Activated CD8-positive, alpha-beta memory T cell treated with anti-CD3 and anti-CD28 coated beads, Interleukin-2, amount 10 ng/mL, durations not matched to agents 7 days and 5 days (primary cell): ENCODE results near the gene SPACA5. TPM values are rescaled to one million over a fixed set of nuclear protein-coding genes. Genes with fewer than 3 reads are reported as not detected.
"Not testable (repeated sequence)": the region's sequence is repeated elsewhere in the genome, so short reads cannot be mapped to it uniquely, and the experiment has no call there.

Experiments
- ATAC-seq: fragments of 150-1000 bp; cut with Tn5 transposase; one replicate; pipeline ENCODE4 v1.10.0; 2021; ENCODE audit warnings: moderate library complexity
- CTCF ChIA-PET: fragments of 350-600 bp; sonication (Branson Sonifier 250); formaldehyde crosslinking; loops from one replicate; lab custom pipeline; 2021; ENCODE audit warnings: antibody characterized with exemption; lab: Charles Lee
- DNase-seq: peaks from one replicate; pipeline ENCODE4 v3.0.0-alpha.2; 2020
- H3K27ac Mint-ChIP-seq: one replicate; pipeline ENCODE4 v1.8.0; 2021; ENCODE audit warnings: mild to moderate bottlenecking, mixed read lengths
- H3K27me3 Mint-ChIP-seq: one replicate; pipeline ENCODE4 v1.8.0; 2021; ENCODE audit warnings: mixed read lengths
- H3K36me3 Mint-ChIP-seq: one replicate; pipeline ENCODE4 v1.8.0; 2021; ENCODE audit warnings: mild to moderate bottlenecking, mixed read lengths
- H3K4me1 Mint-ChIP-seq: one replicate; pipeline ENCODE4 v1.8.0; 2021; ENCODE audit warnings: mixed read lengths
- H3K4me3 Mint-ChIP-seq: one replicate; pipeline ENCODE4 v1.8.0; 2021; ENCODE audit warnings: mild to moderate bottlenecking, moderate library complexity, mixed read lengths
- H3K9me3 Mint-ChIP-seq: one replicate; pipeline ENCODE4 v1.8.0; 2022; ENCODE audit warnings: low read depth, mixed read lengths
- total RNA-seq, 2 experiments: library from RNA; stranded (reverse); gene quantifications; one replicate each; pipeline ENCODE4 v1.2.3, GENCODE V29; 2021

The SPACA5 gene
- total RNA-seq, 2 experiments from 2014 or later = not detected

DNA sequence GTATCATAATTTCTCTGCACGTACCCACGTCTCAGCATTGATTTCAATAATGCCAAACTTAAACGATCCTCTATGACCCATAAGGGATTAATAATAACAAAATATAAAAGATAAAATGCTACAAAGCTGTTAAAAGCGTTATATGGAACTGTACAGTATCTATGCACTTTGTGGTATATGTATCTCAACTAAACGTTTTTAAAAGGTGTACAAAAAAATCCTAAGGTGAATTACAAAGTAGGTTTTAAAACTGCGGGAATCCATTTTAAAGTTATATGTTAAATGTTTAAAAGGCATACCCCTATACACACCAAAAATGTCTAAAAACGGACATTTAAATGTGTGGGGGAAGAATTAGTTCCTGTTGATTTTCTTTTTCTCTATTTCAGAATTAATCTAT is 3.9 kb upstream of the SPACA5 start:
- Mint-ChIP-seq H3K27ac (no peak overlapping the region), H3K36me3 (peaks cover 35% of the 10 kb centered on the region), H3K27me3 (no peaks in the 10 kb centered on the region), H3K4me3 (peak overlapping the region; percentile 90), H3K9me3 (peaks cover 2% of the 10 kb centered on the region), H3K4me1 (peaks cover 18% of the 10 kb centered on the region)
- ATAC-seq (no peak), DNase-seq (no peak)
- CTCF ChIA-PET = no interaction called here

DNA sequence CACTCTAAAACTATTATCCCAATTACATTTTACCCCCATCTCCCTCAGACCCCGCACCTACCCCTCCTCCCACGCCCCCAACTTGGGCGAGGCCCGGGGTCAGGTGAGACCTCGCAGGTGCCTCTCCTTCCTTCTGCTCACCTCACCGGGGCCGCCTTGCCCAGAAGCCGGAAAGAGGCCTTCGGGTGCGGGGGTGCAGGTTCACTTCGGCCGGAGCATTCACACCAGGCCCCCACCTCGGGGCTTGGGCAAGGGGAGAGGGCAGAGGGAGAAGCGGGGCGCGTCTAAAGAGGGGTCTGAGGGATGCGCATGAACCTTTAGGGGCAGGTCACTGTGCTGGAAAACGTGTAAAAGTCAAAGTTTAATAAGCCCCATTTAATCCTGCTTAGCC is 3.4 kb upstream of the SPACA5 start:
- H3K4me1 Mint-ChIP-seq = peaks cover 18% of the 10 kb centered on the region
- peak; percentile 45 for DNase-seq
- peaks cover 31% of the 10 kb centered on the region for H3K36me3 Mint-ChIP-seq
- peak overlapping the region; percentile 97 for H3K27ac Mint-ChIP-seq
- CTCF ChIA-PET = no interaction called here
- H3K27me3 Mint-ChIP-seq = no peaks in the 10 kb centered on the region
- peak overlapping the region; percentile 90 for H3K4me3 Mint-ChIP-seq
- ATAC-seq = peak; percentile 22
- peaks cover 2% of the 10 kb centered on the region for H3K9me3 Mint-ChIP-seq

DNA sequence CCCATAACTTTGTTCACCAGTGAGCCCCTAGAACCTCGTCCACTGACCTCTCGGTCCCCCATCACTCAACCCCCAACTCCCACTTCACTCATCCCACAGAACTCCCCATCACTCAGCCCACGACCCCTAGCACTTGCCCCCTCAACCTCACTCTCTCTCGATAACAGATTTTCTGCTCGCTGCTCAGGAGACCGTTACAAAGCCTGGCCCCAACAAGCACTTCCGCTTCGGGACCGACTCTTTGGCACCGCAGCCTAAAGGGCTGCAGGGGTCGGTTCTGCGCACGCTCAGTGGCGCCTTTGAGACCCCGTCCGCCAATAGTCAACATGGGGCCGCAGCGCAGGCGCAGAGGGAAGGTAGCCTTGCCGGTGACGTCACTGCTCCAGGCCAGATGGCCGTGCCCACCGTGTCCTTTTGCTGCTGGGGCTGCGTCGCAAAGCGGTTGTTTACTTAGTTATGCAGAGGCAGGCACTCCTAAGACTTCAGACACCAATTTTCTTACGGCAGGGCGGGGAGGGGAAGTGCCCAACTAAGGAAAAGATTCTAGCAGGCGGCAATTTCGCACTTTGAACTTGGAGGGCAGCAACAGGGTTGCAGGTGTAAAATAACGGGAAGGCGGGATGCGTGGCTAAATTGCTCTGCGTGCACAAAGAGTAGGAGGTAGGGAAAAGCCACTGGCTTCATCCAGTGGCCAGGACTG is 2.9 kb upstream of the SPACA5 start, which contains the start of gene ZNF182:
TSS of gene ZNF182 (minus strand) at position 232 of the 700 bp plus-strand sequence. CDS start 1,380 bp downstream, outside the sequence.
- peaks cover 2% of the 10 kb centered on the region for H3K9me3 Mint-ChIP-seq
- H3K4me1 Mint-ChIP-seq = peaks cover 18% of the 10 kb centered on the region
- H3K36me3 Mint-ChIP-seq = peaks cover 27% of the 10 kb centered on the region
- DNase-seq (peak; percentile 95), ATAC-seq (peak; percentile 98)
- no peaks in the 10 kb centered on the region for H3K27me3 Mint-ChIP-seq
- peak within 1 kb of the TSS; percentile 90 for H3K4me3 Mint-ChIP-seq
- peak within 1 kb of the TSS; percentile 97 for H3K27ac Mint-ChIP-seq
- CTCF ChIA-PET = no interaction called here

DNA sequence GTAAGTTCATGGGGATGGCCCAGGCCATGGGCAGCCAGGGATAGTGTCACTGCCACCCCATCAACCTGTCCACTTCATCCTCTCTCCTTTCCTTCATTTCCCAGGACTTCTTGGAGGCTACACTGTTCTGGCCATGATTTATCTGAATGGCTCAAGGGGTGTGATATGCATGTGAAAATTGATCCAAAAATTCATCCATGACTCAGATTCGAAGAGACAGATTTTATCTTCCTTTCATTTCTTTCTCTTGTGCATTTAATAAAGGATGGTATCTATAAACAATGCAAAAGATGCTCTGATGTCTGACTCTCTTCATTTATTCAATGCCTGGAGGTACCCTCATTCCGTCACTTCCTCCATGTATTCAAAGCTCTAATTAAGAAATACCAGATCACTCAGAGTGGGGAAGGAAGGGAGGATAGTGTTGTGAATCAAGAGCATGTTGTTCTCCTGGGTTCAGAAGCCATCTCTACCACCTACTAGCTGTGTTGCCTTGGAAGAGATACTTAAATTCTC is 2.7 kb downstream of the SPACA5 start:
- ATAC-seq, DNase-seq, H3K27ac Mint-ChIP-seq, H3K4me3 Mint-ChIP-seq, CTCF ChIA-PET, H3K27me3 Mint-ChIP-seq, H3K36me3 Mint-ChIP-seq, H3K4me1 Mint-ChIP-seq, H3K9me3 Mint-ChIP-seq: not testable (repeated sequence)

DNA sequence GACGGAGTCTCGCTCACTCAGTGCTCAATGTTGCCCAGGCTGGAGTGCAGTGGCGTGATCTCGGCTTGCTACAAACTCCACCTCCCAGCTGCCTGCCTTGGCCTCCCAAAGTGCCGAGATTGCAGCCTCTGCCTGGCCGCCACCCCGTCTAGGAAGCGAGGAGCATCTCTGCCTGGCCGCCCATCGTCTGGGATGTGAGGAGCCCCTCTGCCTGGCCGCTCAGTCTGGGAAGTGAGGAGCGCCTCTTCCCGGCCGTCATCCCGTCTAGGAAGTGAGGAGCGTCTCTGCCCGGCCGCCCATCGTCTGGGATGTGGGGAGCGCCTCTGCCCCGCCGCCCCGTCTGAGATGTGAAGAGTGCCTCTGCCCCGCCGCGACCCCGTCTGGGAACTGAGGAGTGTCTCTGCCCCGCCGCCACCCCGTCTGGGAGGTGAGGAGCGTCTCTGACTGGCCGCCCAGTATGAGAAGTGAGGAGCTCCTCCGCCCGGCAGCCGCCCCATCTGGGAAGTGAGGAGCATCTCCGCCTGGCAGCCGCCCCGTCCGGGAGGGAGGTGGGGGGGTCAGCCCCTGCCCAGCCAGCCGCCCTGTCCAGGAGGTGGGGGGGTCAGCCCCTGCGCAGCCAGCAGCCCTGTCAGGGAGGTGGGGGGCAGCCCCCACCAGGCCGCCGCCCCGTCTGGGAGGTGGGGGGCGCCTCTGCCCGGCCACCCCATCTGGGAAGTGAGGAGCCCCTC is 10.0 kb downstream of the SPACA5 start:
- H3K36me3 Mint-ChIP-seq, H3K27me3 Mint-ChIP-seq, ATAC-seq, DNase-seq, H3K9me3 Mint-ChIP-seq, H3K4me3 Mint-ChIP-seq, H3K4me1 Mint-ChIP-seq, CTCF ChIA-PET, H3K27ac Mint-ChIP-seq: not testable (repeated sequence)

DNA sequence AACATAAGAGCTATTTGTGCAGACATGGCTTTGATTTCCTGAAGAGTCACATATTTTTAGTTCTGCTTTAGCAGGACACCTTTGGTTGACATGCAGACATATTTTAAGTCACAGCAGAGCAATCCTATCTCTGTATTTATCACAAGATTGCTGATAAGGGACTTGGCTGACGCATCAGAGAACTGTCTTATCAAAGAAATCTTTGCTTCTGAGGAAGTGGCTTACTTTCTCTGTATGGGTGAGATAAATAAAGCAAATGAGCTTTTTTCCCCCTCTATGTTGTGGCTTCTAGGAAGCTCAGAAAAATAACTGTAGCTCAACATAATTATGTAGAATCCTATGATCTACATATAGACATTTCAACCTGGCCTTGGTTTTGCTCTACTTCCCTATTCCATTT is 13.1 kb downstream of the SPACA5 start:
- ATAC-seq = peak; percentile 47
- H3K36me3 Mint-ChIP-seq, H3K4me3 Mint-ChIP-seq, H3K27me3 Mint-ChIP-seq, H3K9me3 Mint-ChIP-seq, H3K27ac Mint-ChIP-seq, H3K4me1 Mint-ChIP-seq, CTCF ChIA-PET, DNase-seq: not testable (repeated sequence)

DNA sequence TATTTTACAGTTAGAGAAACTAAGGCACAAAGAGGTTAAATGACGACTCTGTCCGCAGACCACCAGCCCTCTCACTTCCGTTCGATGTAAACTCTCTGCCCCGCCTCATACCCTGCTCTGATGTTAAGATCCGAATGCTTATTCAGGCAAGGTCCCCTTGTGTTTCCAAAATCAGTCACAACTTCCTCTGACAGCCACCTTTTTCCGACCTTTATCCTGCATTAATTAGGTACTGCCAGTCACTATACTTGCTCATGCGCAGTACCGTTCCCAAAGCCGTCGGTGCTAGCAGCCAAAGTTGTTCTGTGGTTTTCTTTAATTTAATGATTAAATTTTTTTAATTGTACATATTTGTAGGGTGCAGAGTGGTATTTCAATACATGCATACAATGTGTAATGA is 13.7 kb downstream of the SPACA5 start:
- H3K4me1 Mint-ChIP-seq, H3K36me3 Mint-ChIP-seq, H3K27me3 Mint-ChIP-seq, H3K9me3 Mint-ChIP-seq: not testable (repeated sequence)
- DNase-seq = peak; percentile 46
- H3K27ac Mint-ChIP-seq = peak overlapping the region; percentile 56
- CTCF ChIA-PET = interaction anchor here (1.4 kb wide), 1 partner anchor 188 kb away, joined by 3 read pairs; no protein-coding TSS in a partner anchor
- peak; percentile 68 for ATAC-seq
- H3K4me3 Mint-ChIP-seq = peak overlapping the region; percentile 32

DNA sequence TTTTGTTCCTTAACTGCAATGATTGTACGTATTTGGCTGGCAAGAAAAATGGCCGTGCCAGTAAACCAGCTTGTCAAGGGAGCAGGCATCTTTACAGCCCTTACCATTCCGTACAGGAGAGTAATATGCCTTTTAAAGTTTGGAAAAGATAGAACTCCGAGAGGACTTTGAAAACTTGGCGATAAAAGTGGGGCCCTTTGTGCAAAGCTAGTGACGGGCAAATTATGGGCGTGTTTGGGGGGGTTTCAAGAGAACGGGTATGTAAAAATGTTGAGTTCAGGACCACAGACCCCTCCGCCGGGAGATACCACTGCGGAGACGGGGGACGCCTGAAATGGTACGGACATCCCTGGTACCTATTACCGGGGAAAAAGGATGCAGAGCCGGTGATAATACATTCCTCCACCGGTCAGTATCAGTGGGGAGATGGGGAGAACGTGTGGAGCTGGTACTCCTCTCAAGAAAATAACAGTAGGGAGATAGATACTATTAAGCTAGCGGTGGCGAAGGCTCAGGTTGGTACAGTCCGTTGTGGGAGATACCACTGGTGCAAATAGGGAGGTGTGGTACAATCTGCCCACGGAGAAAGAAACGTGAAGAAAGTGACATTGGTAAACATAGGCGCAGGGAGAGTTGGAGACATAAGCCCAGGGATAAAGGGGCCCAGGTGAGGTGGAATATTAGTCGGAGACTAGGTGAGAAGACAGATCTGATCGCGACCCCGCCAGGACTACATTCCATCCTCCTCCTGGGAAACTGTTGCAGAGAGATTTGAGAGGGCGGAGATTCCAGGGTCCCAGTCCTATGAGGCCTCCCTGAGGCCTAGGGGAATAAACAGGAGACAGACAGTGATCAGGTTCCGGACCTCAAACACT is 14.5 kb downstream of the SPACA5 start:
- CTCF ChIA-PET = interaction anchor here (1.4 kb wide), 1 partner anchor 189 kb away, joined by 3 read pairs; no protein-coding TSS in a partner anchor
- Mint-ChIP-seq H3K27ac (peak overlapping the region; percentile 92), H3K4me3 (peak overlapping the region; percentile 83), H3K36me3 (peaks cover 2% of the 10 kb centered on the region), H3K9me3 (no peaks in the 10 kb centered on the region), H3K4me1 (peaks cover 6% of the 10 kb centered on the region), H3K27me3 (no peaks in the 10 kb centered on the region)
- ATAC-seq (peak; percentile 66), DNase-seq (peak; percentile 70)

DNA sequence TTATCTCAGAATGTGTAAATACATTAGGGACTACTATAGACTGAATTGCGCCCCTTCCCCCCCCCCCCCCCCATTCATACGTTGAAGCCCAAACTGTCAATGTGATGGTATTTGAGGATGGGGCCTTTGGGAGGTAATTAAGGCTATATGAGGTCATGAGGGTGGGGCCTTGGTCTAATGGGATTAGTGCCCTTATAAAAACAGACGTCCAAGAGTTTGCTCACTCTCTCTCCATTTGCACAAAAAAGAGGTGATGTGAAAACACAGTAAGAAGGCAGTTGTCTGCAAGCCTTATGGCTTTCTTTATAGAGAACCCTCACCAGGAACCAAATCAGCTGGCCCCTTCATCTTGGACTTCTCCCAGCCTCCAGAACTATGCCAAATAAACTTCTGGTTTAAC is 15.3 kb downstream of the SPACA5 start:
- no peaks in the 10 kb centered on the region for H3K9me3 Mint-ChIP-seq
- H3K4me1 Mint-ChIP-seq = peaks cover 10% of the 10 kb centered on the region
- CTCF ChIA-PET = no interaction called here
- H3K27ac Mint-ChIP-seq = no peak overlapping the region
- no peak overlapping the region for H3K4me3 Mint-ChIP-seq
- DNase-seq (no peak), ATAC-seq (no peak)
- H3K36me3 Mint-ChIP-seq = peaks cover 2% of the 10 kb centered on the region
- no peaks in the 10 kb centered on the region for H3K27me3 Mint-ChIP-seq

DNA sequence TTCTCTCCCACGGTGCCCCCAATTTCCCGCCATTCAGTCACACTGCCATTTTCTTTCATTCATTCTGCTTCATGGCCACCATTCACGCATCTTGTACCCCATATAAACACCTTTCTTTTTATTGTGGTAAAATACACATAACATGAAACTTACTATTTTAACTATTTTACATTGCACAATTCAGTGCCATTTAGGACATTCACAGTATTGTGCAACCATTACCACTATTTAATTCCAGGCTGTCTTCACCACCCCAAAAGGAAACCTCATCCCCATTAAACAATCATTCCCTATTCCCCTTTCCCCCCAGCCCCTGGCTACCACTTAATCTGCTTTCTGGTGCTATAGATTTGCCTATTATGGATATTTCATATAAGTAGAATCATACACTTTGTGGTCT is 15.9 kb downstream of the SPACA5 start:
- Mint-ChIP-seq H3K27me3 (no peaks in the 10 kb centered on the region), H3K9me3 (no peaks in the 10 kb centered on the region), H3K36me3 (peaks cover 2% of the 10 kb centered on the region), H3K27ac (no peak overlapping the region), H3K4me3 (no peak overlapping the region), H3K4me1 (peaks cover 10% of the 10 kb centered on the region)
- DNase-seq = no peak
- no peak for ATAC-seq
- CTCF ChIA-PET = no interaction called here

DNA sequence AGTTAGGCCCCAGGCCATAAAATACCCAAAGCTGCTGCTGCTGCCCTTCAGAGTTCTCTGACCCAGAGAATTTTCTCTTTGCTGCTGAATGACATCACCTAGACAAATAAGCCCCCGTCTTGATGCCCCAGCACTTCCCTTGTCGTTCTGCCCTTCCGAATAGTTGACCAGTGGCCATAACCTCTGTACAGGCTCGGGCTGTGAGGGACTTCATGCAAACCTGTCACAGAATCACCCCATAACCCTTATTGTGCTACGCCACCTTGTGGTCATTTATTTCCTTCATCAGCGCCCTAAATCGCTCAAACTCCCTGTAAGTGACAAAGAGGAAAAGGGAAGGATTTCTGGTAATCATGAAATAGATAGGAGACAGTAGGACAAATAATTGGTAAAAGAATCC is 18.8 kb downstream of the SPACA5 start:
- Mint-ChIP-seq H3K9me3 (no peaks in the 10 kb centered on the region), H3K27me3 (no peaks in the 10 kb centered on the region), H3K4me3 (no peak overlapping the region), H3K4me1 (peaks cover 8% of the 10 kb centered on the region), H3K36me3 (peaks cover 2% of the 10 kb centered on the region), H3K27ac (peak overlapping the region; percentile 48)
- CTCF ChIA-PET = interaction anchor here (2.9 kb wide), 1 partner anchor 195 kb away, joined by 33 read pairs; no protein-coding TSS in a partner anchor
- ATAC-seq (no peak), DNase-seq (peak; percentile 49)

DNA sequence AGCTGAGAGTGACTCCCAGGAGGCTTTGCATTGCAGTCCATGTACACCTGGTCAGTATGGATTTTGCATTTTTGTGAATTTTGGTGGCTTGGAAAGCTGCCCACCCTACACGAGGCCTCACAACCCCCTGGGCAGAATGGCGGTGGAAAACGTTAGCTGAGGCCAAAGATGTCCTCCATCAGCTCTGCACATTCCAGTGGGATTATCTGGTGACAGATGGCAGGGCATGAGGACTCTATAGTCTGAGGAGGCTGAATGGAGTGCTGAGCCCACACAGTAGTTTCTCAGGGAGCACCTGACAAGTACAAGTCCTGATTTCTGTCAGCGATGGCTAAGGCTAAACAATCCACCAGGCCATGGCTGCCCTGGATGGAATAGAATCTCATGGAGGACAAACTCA is 20.8 kb downstream of the SPACA5 start:
- H3K4me3 Mint-ChIP-seq, H3K27ac Mint-ChIP-seq, ATAC-seq, DNase-seq, H3K27me3 Mint-ChIP-seq, H3K36me3 Mint-ChIP-seq, H3K4me1 Mint-ChIP-seq, H3K9me3 Mint-ChIP-seq: not testable (repeated sequence)
- CTCF ChIA-PET = interaction anchor here (0.6 to 2.9 kb wide), 5 partner anchors 174 to 301 kb away, joined by 3 to 33 read pairs (median 3); no protein-coding TSS in a partner anchor

DNA sequence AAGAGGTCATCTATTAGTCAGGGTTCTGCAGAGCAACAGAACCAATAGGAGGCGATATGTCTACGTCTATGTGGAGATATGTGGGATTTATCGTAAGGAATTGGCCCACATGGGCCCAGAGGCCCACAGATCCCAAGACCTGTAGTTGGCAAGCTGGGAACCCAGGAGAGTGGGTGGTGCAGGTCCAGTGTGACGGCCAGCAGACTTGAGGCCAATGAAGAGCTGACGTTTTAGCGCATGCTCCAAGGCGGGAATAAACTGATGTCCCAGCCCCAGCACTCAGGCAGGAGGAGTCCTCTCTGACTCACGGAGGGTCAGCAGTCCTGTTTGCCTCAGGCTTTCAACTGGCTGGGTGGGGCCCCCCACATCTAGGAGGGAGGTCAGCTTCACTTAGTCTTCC is 21.3 kb downstream of the SPACA5 start:
- no peak overlapping the region for H3K27ac Mint-ChIP-seq
- ATAC-seq (no peak), DNase-seq (no peak)
- peaks cover 8% of the 10 kb centered on the region for H3K4me1 Mint-ChIP-seq
- no peaks in the 10 kb centered on the region for H3K27me3 Mint-ChIP-seq
- CTCF ChIA-PET = interaction anchor here (1.9 kb wide), 1 partner anchor 174 kb away, joined by 6 read pairs; no protein-coding TSS in a partner anchor
- H3K4me3 Mint-ChIP-seq = no peak overlapping the region
- no peaks in the 10 kb centered on the region for H3K36me3 Mint-ChIP-seq
- H3K9me3 Mint-ChIP-seq = no peaks in the 10 kb centered on the region
